Glutamatergic neuron (in vitro differentiated cells): ENCODE measurements around the gene NRIP2. TPM values are rescaled to one million over a fixed set of nuclear protein-coding genes. Genes with fewer than 3 reads are reported as not detected.

ENCODE experiments used
- DNase-seq: peaks from one replicate; pipeline ENCODE4 v3.0.0; 2022
- H3K27ac Mint-ChIP-seq: one replicate; pipeline ENCODE4 v1.8.0; 2020; ENCODE audit warnings: mild to moderate bottlenecking, mixed read lengths, inconsistent platforms; ENCODE audit not compliant: unreplicated experiment
- H3K27me3 Mint-ChIP-seq: one replicate; pipeline ENCODE4 v1.8.0; 2020; ENCODE audit warnings: mild to moderate bottlenecking, moderate library complexity, mixed read lengths, inconsistent platforms; ENCODE audit not compliant: unreplicated experiment
- H3K36me3 Mint-ChIP-seq: one replicate; pipeline ENCODE4 v1.8.0; 2020; ENCODE audit warnings: mild to moderate bottlenecking, mixed read lengths, inconsistent platforms; ENCODE audit not compliant: unreplicated experiment
- H3K4me1 Mint-ChIP-seq: one replicate; pipeline ENCODE4 v1.8.0; 2020; ENCODE audit warnings: mild to moderate bottlenecking, low read depth, mixed read lengths, inconsistent platforms; ENCODE audit not compliant: unreplicated experiment
- H3K4me3 Mint-ChIP-seq: one replicate; pipeline ENCODE4 v1.8.0; 2020; ENCODE audit warnings: mild to moderate bottlenecking, mixed read lengths, inconsistent platforms; ENCODE audit not compliant: unreplicated experiment
- H3K9me3 Mint-ChIP-seq: one replicate; pipeline ENCODE4 v1.8.0; 2020; ENCODE audit warnings: mild to moderate bottlenecking, moderate library complexity, mixed read lengths, inconsistent platforms; ENCODE audit not compliant: unreplicated experiment
- total RNA-seq: library from RNA; stranded (reverse); fragmentation: NEBNext Ultra II Directional; extraction: Animal tissue kit (Norgen Biotek cat#: 25700); gene quantifications from one replicate; pipeline ENCODE4 v1.2.1, GENCODE V29; 2021; ENCODE audit not compliant: unreplicated experiment
- TF ChIP-seq, protein P1 (sequence below): fragments of 200-600 bp; sonication (generic); IDR thresholded peaks from one replicate; pipeline ENCODE4 v1.5.0; 2021; ENCODE audit not compliant: partially characterized antibody, unreplicated experiment

The NRIP2 gene
- total RNA-seq, 1 donor from 2014 or later = not detected

DNA sequence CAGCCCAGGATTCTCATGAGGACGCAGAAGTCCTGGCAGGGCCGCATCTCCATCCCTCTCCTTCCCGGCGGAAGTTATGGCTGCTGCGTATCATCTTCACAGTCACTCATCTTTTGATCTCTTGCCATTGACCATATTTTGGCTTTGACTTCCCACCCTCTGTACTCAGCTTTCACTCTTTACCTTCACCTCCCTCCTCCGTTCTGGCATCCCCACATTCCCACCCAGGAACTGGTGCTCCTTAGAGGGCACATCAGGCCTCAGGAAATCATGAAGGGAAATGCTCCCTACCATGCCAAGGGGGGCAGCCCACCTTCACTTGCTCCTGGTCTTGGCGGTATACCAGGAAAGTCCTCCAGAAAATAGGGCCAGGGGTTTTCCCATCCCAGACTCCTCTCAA is 20.7 kb upstream of the NRIP2 start:
- no peak for DNase-seq
- TF ChIP-seq, protein P1, sequence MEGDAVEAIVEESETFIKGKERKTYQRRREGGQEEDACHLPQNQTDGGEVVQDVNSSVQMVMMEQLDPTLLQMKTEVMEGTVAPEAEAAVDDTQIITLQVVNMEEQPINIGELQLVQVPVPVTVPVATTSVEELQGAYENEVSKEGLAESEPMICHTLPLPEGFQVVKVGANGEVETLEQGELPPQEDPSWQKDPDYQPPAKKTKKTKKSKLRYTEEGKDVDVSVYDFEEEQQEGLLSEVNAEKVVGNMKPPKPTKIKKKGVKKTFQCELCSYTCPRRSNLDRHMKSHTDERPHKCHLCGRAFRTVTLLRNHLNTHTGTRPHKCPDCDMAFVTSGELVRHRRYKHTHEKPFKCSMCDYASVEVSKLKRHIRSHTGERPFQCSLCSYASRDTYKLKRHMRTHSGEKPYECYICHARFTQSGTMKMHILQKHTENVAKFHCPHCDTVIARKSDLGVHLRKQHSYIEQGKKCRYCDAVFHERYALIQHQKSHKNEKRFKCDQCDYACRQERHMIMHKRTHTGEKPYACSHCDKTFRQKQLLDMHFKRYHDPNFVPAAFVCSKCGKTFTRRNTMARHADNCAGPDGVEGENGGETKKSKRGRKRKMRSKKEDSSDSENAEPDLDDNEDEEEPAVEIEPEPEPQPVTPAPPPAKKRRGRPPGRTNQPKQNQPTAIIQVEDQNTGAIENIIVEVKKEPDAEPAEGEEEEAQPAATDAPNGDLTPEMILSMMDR = no peak
- Mint-ChIP-seq H3K9me3 (peaks cover 1% of the 10 kb centered on the region), H3K27ac (no peak overlapping the region), H3K4me1 (no peaks in the 10 kb centered on the region), H3K4me3 (no peak overlapping the region), H3K27me3 (no peaks in the 10 kb centered on the region), H3K36me3 (no peaks in the 10 kb centered on the region)

GRCh38 chr12:2854669-2855453 is 20.0 kb upstream of the NRIP2 start:
- H3K27ac Mint-ChIP-seq = no peak overlapping the region
- H3K4me1 Mint-ChIP-seq = no peaks in the 10 kb centered on the region
- no peak overlapping the region for H3K4me3 Mint-ChIP-seq
- TF ChIP-seq, protein P1 = no peak
- H3K9me3 Mint-ChIP-seq = peaks cover 1% of the 10 kb centered on the region
- no peaks in the 10 kb centered on the region for H3K36me3 Mint-ChIP-seq
- no peaks in the 10 kb centered on the region for H3K27me3 Mint-ChIP-seq
- no peak for DNase-seq

GRCh38 chr12:2853626-2854025 is 18.8 kb upstream of the NRIP2 start:
- H3K27ac Mint-ChIP-seq = no peak overlapping the region
- TF ChIP-seq, protein P1 = peak; percentile 80
- H3K36me3 Mint-ChIP-seq = no peaks in the 10 kb centered on the region
- peaks cover 2% of the 10 kb centered on the region for H3K27me3 Mint-ChIP-seq
- H3K4me3 Mint-ChIP-seq = no peak overlapping the region
- DNase-seq = peak; percentile 92
- H3K4me1 Mint-ChIP-seq = peaks cover 4% of the 10 kb centered on the region
- H3K9me3 Mint-ChIP-seq = peaks cover 1% of the 10 kb centered on the region

DNA sequence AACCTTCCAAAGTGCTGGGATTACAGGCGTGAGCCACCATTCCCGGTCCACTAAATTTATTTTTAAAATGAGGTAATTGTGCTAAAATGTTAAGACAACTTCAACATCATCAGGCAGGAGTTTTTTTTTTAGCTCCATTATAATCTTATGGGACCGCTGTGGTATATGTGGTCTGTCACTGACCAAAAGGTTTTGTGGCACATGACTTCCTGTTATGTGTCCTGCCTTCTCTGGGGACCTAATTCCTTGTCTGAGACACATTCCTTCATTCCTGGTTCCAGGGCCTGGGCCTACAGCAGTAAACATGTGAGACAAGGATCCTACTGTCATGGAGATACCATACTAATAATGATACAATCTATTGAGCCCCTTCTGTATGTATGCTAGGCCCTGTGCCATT is 17.1 kb upstream of the NRIP2 start:
- H3K9me3 Mint-ChIP-seq = peaks cover 1% of the 10 kb centered on the region
- peaks cover 2% of the 10 kb centered on the region for H3K27me3 Mint-ChIP-seq
- H3K4me1 Mint-ChIP-seq = peaks cover 4% of the 10 kb centered on the region
- no peak overlapping the region for H3K27ac Mint-ChIP-seq
- no peaks in the 10 kb centered on the region for H3K36me3 Mint-ChIP-seq
- no peak overlapping the region for H3K4me3 Mint-ChIP-seq
- TF ChIP-seq, protein P1 = no peak
- no peak for DNase-seq

GRCh38 chr12:2845280-2845679 is 10.4 kb upstream of the NRIP2 start:
- no peak overlapping the region for H3K4me3 Mint-ChIP-seq
- TF ChIP-seq, protein P1 = no peak
- H3K9me3 Mint-ChIP-seq = no peaks in the 10 kb centered on the region

More at GRCh38 chr12:2845280-2845679, 10.4 kb upstream of the NRIP2 start:
- Mint-ChIP-seq H3K27me3 (peaks cover 2% of the 10 kb centered on the region), H3K36me3 (no peaks in the 10 kb centered on the region), H3K27ac (no peak overlapping the region), H3K4me1 (peaks cover 4% of the 10 kb centered on the region)
- DNase-seq = no peak
